ENCODE measurements around the gene TEAD4. TPM values are rescaled to one million over a fixed set of nuclear protein-coding genes. Genes with fewer than 3 reads are reported as not detected.

The TEAD4 gene
- total RNA-seq, 4 donors from 2014 or later = 28.5 to 50.9 (median 37.0) TPM

- Histone ChIP-seq H3K36me3 (peaks cover 7 to 11% of the 10 kb centered on the region in 2 donors), H3K27me3 (no peaks in the 10 kb centered on the region), H3K4me3 (replicated peaks in 1 of 3) (no peak overlapping the region), H3K9me3 (no peaks in the 10 kb centered on the region), H3K4me1 (peaks cover 14 to 37% of the 10 kb centered on the region in 2 donors), H3K27ac (no peak overlapping the region)
- TF ChIP-seq POLR2A (IDR thresholded peaks at IDR 0.05) (no peak), CTCF (IDR thresholded peaks at IDR 0.05) (no peak)
- DNase-seq = peak in 1 of 2 donors; percentile 50
- intact Hi-C loops (cut with DNase I) = no loop called here
- WGBS, 2 donors = 83 to 88% methylated on average over 5 of the region's 5 CpGs
These were observed 76.0 kb downstream of the TEAD4 start for GRCh38 chr12:3035171-3035570.

DNA sequence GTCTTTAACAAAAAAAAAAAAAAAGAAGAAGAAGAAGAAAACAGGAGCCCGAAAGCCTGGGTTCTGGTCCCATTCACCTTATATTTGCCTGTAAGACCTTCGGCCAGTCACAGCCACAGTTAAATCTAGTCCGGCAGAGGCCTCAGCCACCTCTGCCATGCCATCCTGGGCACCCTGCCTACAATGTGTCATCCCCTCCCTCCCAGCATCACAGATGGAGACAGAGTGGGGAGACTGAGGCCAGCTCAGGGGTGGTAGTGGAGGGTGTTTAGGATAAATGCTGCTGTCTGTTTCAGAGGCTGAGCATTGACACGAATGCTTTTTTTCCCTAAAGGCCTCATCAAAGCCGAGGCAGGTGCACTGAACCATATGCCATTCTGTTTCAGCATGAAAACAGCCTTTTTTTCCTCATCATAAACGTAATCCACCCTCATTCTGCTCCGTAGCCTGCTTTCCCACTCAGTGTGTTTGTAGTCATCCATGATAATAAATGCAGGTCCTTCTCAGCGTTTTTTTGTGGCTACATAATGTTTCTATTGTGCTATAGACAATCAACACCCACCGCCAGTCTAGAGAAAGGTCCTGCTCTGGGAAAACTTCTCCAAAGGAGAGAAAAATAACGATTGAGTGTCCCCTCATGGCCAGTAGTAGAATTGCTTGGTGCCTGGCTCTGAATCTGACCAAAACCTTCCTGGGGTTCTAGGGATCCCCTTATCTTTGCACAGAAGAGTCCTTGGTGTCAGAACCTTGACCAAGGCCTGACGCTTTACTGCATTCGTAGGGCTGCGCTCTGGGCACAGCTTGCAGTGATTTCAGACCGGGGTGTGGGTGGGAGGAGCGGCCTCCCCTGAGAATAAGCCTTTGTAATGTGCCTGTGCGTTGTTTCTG, 76.9 kb downstream of the TEAD4 start:
- Histone ChIP-seq H3K4me3 (replicated peaks in 1 of 3) (no peak overlapping the region), H3K27ac (no peak overlapping the region), H3K27me3 (no peaks in the 10 kb centered on the region), H3K9me3 (no peaks in the 10 kb centered on the region), H3K4me1 (peaks cover 14 to 37% of the 10 kb centered on the region in 2 donors), H3K36me3 (peaks cover 7 to 11% of the 10 kb centered on the region in 2 donors)
- no peak for DNase-seq
- TF ChIP-seq POLR2A (IDR thresholded peaks at IDR 0.05) (no peak), CTCF (IDR thresholded peaks at IDR 0.05) (no peak)
- WGBS, 2 donors = 83 to 90% methylated on average over 16 of the region's 16 CpGs
- intact Hi-C loops (cut with DNase I) = no loop called here

DNA sequence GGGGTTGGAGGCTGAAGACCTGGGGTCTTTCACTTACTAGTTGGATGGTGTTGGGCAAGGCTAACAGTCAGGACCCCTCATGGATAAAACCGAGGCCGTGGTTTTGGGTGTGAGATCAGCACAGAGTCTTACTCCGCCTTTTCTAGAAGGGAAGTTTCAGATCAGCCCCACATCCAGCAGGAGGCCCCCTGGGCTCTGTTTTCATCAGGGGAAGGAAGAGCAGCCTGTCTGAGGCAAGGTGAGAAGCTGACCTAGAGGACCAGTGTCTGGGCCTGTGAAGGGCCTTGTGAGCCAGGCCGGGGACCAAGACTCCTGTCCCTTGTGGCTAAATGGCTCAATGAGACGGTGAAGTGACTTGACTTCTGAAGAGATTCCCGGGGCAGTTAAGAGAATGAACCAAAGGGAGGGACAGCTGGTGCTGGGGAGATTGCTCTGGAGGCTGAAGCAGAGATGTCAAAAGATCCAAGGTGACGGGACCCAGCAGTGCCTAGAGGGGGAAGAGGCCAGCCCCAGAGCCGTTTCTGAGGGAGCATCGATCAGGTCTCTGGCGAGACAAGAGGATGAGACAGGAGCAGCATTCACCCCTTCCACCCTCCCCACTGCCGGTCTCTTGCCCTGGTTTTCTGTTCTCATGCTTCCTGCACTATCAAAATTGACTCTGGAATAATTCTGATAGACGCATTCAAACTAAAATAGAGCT, 77.9 kb downstream of the TEAD4 start:
- Histone ChIP-seq H3K36me3 (peaks cover 7 to 11% of the 10 kb centered on the region in 2 donors), H3K4me1 (peaks cover 14 to 38% of the 10 kb centered on the region in 2 donors), H3K27ac (no peak overlapping the region), H3K27me3 (no peaks in the 10 kb centered on the region), H3K9me3 (no peaks in the 10 kb centered on the region), H3K4me3 (replicated peaks in 1 of 3) (no peak overlapping the region)
- 91 to 94% methylated on average over 12 of the region's 12 CpGs for WGBS, 2 donors
- TF ChIP-seq CTCF (IDR thresholded peaks at IDR 0.05) = no peak
- no peak for TF ChIP-seq POLR2A (IDR thresholded peaks at IDR 0.05)
- DNase-seq = no peak
- intact Hi-C loops (cut with DNase I) = no loop called here

GRCh38 chr12:3038166-3038565, 79.0 kb downstream of the TEAD4 start:
- Histone ChIP-seq H3K4me1 (peaks cover 9 to 34% of the 10 kb centered on the region in 2 donors), H3K4me3 (replicated peaks in 1 of 3) (no peak overlapping the region), H3K9me3 (no peaks in the 10 kb centered on the region), H3K27ac (no peak overlapping the region), H3K27me3 (no peaks in the 10 kb centered on the region), H3K36me3 (peaks cover 7 to 11% of the 10 kb centered on the region in 2 donors)
- no peak for DNase-seq
- 68 to 76% methylated on average over 7 of the region's 7 CpGs for WGBS, 2 donors
- intact Hi-C loops (cut with DNase I) = no loop called here
- no peak for TF ChIP-seq POLR2A (IDR thresholded peaks at IDR 0.05)
- TF ChIP-seq CTCF (IDR thresholded peaks at IDR 0.05) = no peak

Data from thyroid gland (tissue), 4 donors.